Stomach (tissue), 4 donors: ENCODE results near the gene UXS1.

Source experiments
- CTCF ChIP-seq, 7 experiments: fragments of 450-650 bp in 4 of 7; fragments of 200-600 bp in 3 of 7; sonication (generic) in 3 of 7; IDR thresholded peaks; one replicate each; pipeline ENCODE4 v1.5.1; 2016 to 2019; ENCODE audit warnings: antibody characterized with exemption in 7 of 7, control low read depth in 2 of 7, mild to moderate bottlenecking in 1 of 7
- EP300 ChIP-seq: sonication (generic); formaldehyde crosslinking; IDR thresholded peaks from one replicate; pipeline ENCODE4 v1.6.1; 2017; ENCODE audit warnings: antibody characterized with exemption

DNA sequence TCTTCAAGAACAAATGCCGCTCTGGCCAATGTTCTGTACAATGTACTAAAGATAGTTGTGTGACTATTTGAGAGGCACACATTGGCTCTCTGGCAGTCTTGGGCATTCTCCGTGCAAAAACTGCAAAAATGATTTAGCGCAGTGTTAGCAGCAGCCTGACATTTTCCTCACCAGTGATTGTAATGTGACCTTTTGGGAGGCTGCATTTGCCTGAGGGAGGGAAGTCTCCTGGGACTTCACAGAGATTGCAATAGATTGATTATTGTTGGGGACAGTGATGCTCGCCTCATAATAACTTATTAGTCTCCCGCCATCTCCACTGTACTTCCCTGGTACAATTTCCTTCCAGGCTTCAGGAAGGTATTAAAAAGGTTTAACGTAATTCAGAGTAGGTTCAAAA, 149.2 kb downstream of the UXS1 start:
- TF ChIP-seq CTCF (IDR thresholded peaks at IDR 0.05) (no peak), EP300 (no peak)
